ENCODE results near the gene ZAR1. TPM values are rescaled to one million over a fixed set of nuclear protein-coding genes. Genes with fewer than 3 reads are reported as not detected.

Gene ZAR1
- total and polyA plus RNA-seq, 10 of the 15 experiments (the other 5 are each of a cell fraction or from before 2014, with no cell fraction given), result not detected

DNA sequence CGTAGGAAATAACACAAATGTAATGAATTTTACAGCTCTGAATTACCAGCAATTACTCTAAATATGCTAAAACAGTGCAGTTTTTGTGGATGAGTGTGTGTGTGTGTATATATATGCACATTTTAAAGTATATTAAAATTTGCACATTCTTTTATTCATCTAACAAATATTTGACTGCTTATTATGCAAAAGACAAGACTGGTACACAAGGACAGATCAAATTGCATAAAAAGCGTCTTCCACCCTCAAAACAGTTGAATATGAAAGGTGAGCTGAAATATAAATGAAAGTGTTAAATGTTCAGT is 13.9 kb downstream of the ZAR1 start (continued):
- TF ChIP-seq, protein P1, sequence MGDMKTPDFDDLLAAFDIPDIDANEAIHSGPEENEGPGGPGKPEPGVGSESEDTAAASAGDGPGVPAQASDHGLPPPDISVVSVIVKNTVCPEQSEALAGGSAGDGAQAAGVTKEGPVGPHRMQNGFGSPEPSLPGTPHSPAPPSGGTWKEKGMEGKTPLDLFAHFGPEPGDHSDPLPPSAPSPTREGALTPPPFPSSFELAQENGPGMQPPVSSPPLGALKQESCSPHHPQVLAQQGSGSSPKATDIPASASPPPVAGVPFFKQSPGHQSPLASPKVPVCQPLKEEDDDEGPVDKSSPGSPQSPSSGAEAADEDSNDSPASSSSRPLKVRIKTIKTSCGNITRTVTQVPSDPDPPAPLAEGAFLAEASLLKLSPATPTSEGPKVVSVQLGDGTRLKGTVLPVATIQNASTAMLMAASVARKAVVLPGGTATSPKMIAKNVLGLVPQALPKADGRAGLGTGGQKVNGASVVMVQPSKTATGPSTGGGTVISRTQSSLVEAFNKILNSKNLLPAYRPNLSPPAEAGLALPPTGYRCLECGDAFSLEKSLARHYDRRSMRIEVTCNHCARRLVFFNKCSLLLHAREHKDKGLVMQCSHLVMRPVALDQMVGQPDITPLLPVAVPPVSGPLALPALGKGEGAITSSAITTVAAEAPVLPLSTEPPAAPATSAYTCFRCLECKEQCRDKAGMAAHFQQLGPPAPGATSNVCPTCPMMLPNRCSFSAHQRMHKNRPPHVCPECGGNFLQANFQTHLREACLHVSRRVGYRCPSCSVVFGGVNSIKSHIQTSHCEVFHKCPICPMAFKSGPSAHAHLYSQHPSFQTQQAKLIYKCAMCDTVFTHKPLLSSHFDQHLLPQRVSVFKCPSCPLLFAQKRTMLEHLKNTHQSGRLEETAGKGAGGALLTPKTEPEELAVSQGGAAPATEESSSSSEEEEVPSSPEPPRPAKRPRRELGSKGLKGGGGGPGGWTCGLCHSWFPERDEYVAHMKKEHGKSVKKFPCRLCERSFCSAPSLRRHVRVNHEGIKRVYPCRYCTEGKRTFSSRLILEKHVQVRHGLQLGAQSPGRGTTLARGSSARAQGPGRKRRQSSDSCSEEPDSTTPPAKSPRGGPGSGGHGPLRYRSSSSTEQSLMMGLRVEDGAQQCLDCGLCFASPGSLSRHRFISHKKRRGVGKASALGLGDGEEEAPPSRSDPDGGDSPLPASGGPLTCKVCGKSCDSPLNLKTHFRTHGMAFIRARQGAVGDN (IDR thresholded peaks at IDR 0.05), result no peak
- TF ChIP-seq SUZ12 (IDR thresholded peaks at IDR 0.05; ENCODE audit: unreplicated experiment) (no peak), EZH2 (IDR thresholded peaks at IDR 0.05; ENCODE audit: borderline replicate concordance, control insufficient read depth, low read depth, low read length) (no peak), GATAD2B (conservative IDR thresholded peaks at IDR 0.05; ENCODE audit: low read depth) (no peak), IRF4 (IDR thresholded peaks at IDR 0.05; ENCODE audit: low read depth, low read length) (no peak), CEBPB (IDR thresholded peaks at IDR 0.05; ENCODE audit: borderline replicate concordance in 1 of 2, low read depth in 2 of 2, low read length in 2 of 2) (no peak)

DNA sequence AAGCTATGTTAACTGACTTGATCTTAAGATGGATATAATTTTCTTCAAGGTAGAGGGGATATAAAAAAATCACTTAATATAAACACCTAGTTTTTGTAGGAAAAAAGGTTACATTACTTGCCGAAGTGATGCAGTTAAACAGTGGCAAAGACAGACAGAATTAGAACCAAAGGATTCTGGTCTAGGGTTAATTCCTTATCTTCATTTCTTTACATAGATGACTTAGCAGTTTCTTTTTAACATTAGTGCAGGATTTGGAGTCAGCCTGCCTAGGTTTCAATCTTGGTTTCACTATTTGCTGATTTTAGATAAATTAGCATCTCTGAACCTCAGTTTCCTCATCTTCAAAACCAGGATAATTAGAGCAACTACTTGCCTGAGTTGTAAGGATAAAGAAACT is 14.3 kb downstream of the ZAR1 start:
- intact Hi-C loops (cut with micrococcal nuclease; ENCODE audit: unreplicated experiment), result no loop called here
- Histone ChIP-seq H3K4me2 (ENCODE audit: control insufficient read depth, insufficient read depth) (no peak overlapping the region), H3K36me3 (ENCODE audit: control insufficient read depth in 2 of 2, insufficient read depth in 2 of 2, low read length in 1 of 2) (peaks cover 3 to 9% of the 10 kb centered on the region in 2 experiments; a peak in 2 of 4 replicates), H3K4me1 (ENCODE audit: control insufficient read depth, insufficient read depth, low read length) (peaks cover 5% of the 10 kb centered on the region), H3K27me3 (replicated peaks in 1 of 2; ENCODE audit: control insufficient read depth in 2 of 2, insufficient read depth in 2 of 2, low read length in 1 of 2) (no peaks in the 10 kb centered on the region), H4K20me1 (ENCODE audit: control insufficient read depth, insufficient read depth) (no peaks in the 10 kb centered on the region; the same call in 1 of the 2 replicates), H3K79me2 (ENCODE audit: control insufficient read depth, insufficient read depth, low read length) (no peaks in the 10 kb centered on the region), H3K27ac (ENCODE audit: control insufficient read depth, insufficient read depth) (no peak overlapping the region), H2AFZ (ENCODE audit: control insufficient read depth, low read depth, low read length) (no peak overlapping the region), H3K4me3 (no peak overlapping the region), H3K9me3 (replicated peaks; ENCODE audit: control insufficient read depth, insufficient read depth, low read length) (no peaks in the 10 kb centered on the region), H3K9ac (ENCODE audit: control insufficient read depth, insufficient read depth, low read length) (no peak overlapping the region)
- TF ChIP-seq, protein P2, sequence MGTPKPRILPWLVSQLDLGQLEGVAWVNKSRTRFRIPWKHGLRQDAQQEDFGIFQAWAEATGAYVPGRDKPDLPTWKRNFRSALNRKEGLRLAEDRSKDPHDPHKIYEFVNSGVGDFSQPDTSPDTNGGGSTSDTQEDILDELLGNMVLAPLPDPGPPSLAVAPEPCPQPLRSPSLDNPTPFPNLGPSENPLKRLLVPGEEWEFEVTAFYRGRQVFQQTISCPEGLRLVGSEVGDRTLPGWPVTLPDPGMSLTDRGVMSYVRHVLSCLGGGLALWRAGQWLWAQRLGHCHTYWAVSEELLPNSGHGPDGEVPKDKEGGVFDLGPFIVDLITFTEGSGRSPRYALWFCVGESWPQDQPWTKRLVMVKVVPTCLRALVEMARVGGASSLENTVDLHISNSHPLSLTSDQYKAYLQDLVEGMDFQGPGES (IDR thresholded peaks at IDR 0.05), result no peak
- no peak for TF ChIP-seq CBX5 (IDR thresholded peaks at IDR 0.05; ENCODE audit: low read depth)
- TF ChIP-seq, protein P3, sequence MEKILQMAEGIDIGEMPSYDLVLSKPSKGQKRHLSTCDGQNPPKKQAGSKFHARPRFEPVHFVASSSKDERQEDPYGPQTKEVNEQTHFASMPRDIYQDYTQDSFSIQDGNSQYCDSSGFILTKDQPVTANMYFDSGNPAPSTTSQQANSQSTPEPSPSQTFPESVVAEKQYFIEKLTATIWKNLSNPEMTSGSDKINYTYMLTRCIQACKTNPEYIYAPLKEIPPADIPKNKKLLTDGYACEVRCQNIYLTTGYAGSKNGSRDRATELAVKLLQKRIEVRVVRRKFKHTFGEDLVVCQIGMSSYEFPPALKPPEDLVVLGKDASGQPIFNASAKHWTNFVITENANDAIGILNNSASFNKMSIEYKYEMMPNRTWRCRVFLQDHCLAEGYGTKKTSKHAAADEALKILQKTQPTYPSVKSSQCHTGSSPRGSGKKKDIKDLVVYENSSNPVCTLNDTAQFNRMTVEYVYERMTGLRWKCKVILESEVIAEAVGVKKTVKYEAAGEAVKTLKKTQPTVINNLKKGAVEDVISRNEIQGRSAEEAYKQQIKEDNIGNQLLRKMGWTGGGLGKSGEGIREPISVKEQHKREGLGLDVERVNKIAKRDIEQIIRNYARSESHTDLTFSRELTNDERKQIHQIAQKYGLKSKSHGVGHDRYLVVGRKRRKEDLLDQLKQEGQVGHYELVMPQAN (conservative IDR thresholded peaks at IDR 0.05), result no peak
- BruUV-seq (replicated peaks), result no TSS peak
- in situ Hi-C loops (cut with MboI), result no loop called here
- no peak for ATAC-seq
- RAD21 ChIA-PET (ENCODE audit: unreplicated experiment), result no interaction called here
- POLR2A ChIA-PET, result no interaction called here
- SMC1A ChIA-PET (ENCODE audit: uncharacterized antibody, unreplicated experiment), result interaction anchor here (1.1 to 1.7 kb wide), 2 partner anchors 9 kb away, joined by 3 to 6 read pairs; no protein-coding TSS in a partner anchor
- no peak for FAIRE-seq
- WGBS (ENCODE audit: insufficient coverage, insufficient replicate concordance, low lambda C conversion rate, missing lambda C conversion rate), result 100% methylated on average over 1 of the region's 1 CpG
- CTCF ChIA-PET, result interaction anchor here (1.6 to 2.6 kb wide), 2 partner anchors 11 to 73 kb away, joined by 3 to 8 read pairs; no protein-coding TSS in a partner anchor
- no peak for DNase-seq (ENCODE audit: low read depth, low spot score)
